ENCODE results near the gene TINAGL1. TPM values are rescaled to one million over a fixed set of nuclear protein-coding genes. Genes with fewer than 3 reads are reported as not detected.

The TINAGL1 gene, protein sequence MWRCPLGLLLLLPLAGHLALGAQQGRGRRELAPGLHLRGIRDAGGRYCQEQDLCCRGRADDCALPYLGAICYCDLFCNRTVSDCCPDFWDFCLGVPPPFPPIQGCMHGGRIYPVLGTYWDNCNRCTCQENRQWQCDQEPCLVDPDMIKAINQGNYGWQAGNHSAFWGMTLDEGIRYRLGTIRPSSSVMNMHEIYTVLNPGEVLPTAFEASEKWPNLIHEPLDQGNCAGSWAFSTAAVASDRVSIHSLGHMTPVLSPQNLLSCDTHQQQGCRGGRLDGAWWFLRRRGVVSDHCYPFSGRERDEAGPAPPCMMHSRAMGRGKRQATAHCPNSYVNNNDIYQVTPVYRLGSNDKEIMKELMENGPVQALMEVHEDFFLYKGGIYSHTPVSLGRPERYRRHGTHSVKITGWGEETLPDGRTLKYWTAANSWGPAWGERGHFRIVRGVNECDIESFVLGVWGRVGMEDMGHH
- not detected for total RNA-seq

DNA sequence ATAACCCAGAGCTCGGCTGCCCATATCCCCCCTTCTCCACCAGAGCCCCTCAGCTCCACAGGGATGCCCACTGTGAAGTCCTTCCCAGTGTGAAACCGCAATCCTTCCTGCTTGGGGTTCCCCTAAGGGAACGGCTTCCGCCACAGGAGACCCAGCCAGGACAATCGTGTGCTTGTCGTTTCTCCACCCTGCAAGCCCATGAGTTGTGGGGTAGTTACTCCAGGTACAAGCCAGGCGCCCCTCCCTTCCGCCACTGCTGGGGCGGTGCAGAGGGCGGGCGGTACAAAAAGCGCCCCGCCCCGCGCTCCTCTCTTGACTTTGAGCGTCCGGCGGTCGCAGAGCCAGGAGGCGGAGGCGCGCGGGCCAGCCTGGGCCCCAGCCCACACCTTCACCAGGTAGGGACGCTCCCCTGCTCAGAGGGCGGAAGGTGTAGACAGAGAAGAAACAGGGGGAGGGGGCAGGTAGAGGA, at the start of gene TINAGL1:
Gene TINAGL1, plus strand, starts transcription at position 315 of the 469 bp plus-strand sequence. CDS start 634 bp downstream, outside the sequence.
- Mint-ChIP-seq H3K27ac (no peak within 1 kb of the TSS), H3K9me3 (ENCODE audit: insufficient read depth) (no peaks in the 10 kb centered on the region), H3K36me3 (ENCODE audit: low read depth) (no peaks in the 10 kb centered on the region), H3K4me1 (ENCODE audit: low read depth) (no peaks in the 10 kb centered on the region), H3K27me3 (ENCODE audit: low read depth) (peaks cover 5% of the 10 kb centered on the region), H3K4me3 (no peak within 1 kb of the TSS)
- CTCF ChIA-PET: no interaction called here
- POLR2A ChIA-PET: no interaction called here
- DNase-seq (peak; percentile 27), ATAC-seq (no peak)

DNA sequence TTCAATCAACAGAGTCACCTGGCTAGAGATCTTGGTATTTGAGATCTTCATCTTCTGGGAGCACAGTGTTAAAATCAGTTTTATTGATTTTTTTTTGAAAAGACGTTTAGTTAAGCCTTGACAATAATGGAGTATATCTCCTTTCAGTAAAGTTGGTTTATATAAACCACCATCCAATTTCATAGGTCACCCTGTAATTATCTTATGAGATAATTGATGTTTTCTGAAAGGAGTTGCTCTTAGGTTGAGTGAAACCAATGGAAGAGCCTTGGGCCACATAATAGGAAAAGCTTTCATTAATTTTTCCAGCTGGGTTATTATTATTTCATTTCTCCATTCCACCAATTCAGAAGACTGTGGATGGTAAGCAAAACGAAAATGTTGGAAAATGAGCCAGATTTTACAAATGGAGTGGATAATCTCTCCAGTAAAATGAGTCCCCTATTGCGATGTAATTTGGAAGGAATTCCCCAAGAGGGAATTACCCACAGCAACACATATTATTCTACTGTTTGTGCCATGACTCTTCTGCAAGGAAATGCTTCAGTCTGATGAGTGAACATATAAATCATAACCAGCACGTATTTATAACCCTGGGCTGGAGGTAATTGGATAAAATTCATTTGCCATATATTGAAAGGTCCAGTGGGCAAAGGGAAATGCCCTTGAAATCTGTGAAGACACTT, 46.2 kb upstream of the TINAGL1 start:
- DNase-seq (no peak), ATAC-seq (no peak)
- Mint-ChIP-seq H3K9me3 (ENCODE audit: insufficient read depth) (no peaks in the 10 kb centered on the region), H3K27me3 (ENCODE audit: low read depth) (peaks cover 27% of the 10 kb centered on the region), H3K4me3 (no peak overlapping the region), H3K27ac (no peak overlapping the region), H3K36me3 (ENCODE audit: low read depth) (no peaks in the 10 kb centered on the region), H3K4me1 (ENCODE audit: low read depth) (peaks cover 1% of the 10 kb centered on the region)
- ChIA-PET POLR2A (no interaction called here), CTCF (no interaction called here)

DNA sequence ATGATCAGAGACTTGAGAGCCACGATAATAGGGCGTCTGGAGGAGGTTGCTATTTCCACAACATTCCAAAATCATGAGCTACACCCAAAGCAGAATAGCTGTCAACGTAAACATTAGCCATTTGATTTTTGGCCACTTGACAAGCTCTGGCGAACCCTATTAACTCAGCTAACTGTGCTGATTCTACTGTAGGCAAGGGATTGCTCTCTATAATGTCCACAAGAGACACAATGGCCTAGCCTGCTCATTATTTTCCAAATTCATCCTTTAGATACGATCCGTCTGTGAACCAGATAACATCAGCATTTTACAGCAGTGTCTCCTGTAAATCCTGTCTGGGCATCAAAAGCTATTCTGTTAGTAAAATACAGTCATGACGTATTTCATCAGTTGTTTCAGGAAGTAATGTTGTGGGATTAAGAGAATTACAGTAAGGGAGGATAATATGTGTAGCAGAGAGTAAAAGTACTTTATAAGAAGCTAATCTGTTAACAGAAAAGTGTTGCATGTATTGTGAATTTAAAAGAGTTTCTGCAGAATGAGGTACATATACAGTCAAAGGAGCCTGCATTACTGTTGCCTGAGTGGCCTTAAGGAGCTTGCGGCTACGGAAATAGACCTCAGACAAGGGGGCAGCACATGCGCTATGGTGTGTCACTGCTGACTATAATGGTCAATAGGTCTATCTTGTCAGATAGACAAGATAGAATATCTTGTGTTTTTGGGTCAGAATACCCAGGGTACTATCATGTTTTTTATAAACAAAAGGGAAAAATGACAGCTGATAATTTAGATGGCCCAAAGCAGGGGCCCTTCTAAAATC, 44.9 kb upstream of the TINAGL1 start:
- no peaks in the 10 kb centered on the region for H3K9me3 Mint-ChIP-seq (ENCODE audit: insufficient read depth)
- DNase-seq (no peak), ATAC-seq (no peak)
- no peak overlapping the region for H3K27ac Mint-ChIP-seq
- H3K27me3 Mint-ChIP-seq (ENCODE audit: low read depth): peaks cover 29% of the 10 kb centered on the region
- ChIA-PET POLR2A (interaction anchor here (0.6 kb wide), 1 partner anchor 19 kb away, joined by 4 read pairs; no protein-coding TSS in a partner anchor), CTCF (interaction anchor here (0.9 to 1.4 kb wide), 4 partner anchors 12 to 137 kb away, joined by 3 to 5 read pairs (median 4); no protein-coding TSS in a partner anchor)
- H3K36me3 Mint-ChIP-seq (ENCODE audit: low read depth): no peaks in the 10 kb centered on the region
- peaks cover 12% of the 10 kb centered on the region for H3K4me1 Mint-ChIP-seq (ENCODE audit: low read depth)
- H3K4me3 Mint-ChIP-seq: no peak overlapping the region

DNA sequence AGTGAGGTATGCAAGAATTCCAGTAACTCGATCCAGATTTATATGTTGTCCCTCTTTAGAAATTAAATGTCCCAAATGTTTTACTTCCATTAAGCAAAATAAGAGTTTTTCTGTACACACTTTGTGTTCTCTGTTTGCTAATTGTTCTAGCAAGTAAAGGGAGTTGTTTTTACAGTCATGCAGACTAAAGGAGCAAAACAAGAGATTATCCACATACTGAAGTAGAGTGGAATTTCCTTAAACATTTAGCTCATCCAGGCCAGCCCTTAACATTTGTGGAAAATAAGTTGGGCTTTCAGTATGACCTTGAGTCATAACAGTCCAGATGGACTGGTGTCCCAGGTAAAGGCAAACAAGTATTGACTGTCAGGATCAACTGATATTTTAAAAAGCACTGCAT, 44.1 kb upstream of the TINAGL1 start:
- no peaks in the 10 kb centered on the region for H3K36me3 Mint-ChIP-seq (ENCODE audit: low read depth)
- DNase-seq (no peak), ATAC-seq (no peak)
- H3K27ac Mint-ChIP-seq: no peak overlapping the region
- H3K27me3 Mint-ChIP-seq (ENCODE audit: low read depth): peaks cover 30% of the 10 kb centered on the region
- H3K4me3 Mint-ChIP-seq: no peak overlapping the region
- peaks cover 14% of the 10 kb centered on the region for H3K4me1 Mint-ChIP-seq (ENCODE audit: low read depth)
- no peaks in the 10 kb centered on the region for H3K9me3 Mint-ChIP-seq (ENCODE audit: insufficient read depth)
- POLR2A ChIA-PET: no interaction called here
- CTCF ChIA-PET: interaction anchor here (1.1 to 1.4 kb wide), 3 partner anchors 12 to 31 kb away, joined by 4 to 5 read pairs (median 4); no protein-coding TSS in a partner anchor

DNA sequence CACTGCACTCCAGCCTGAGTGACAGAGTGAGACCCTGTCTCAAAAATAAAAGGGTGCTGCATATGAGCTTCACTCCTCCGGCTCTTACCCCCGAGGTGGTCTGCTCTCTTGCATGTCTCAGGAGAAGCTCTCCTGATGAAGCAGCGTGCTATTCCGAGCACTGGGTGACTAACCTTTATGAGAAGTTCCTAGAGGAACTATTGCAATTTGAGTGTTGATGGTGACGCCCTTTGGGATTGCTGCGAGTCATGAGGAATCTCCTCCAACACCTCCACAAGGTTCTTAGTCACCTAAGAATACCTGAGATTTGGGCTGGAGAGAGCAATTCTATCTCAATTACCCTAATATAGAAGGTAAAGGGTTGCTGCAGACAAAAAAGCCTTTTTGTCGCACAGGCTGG, 40.8 kb upstream of the TINAGL1 start:
- ChIA-PET CTCF (interaction anchor here (1.0 to 3.9 kb wide), 6 partner anchors 13 to 354 kb away, joined by 3 to 23 read pairs (median 4); no protein-coding TSS in a partner anchor), POLR2A (no interaction called here)
- no peaks in the 10 kb centered on the region for H3K36me3 Mint-ChIP-seq (ENCODE audit: low read depth)
- no peak overlapping the region for H3K4me3 Mint-ChIP-seq
- DNase-seq (no peak), ATAC-seq (no peak)
- no peak overlapping the region for H3K27ac Mint-ChIP-seq
- H3K4me1 Mint-ChIP-seq (ENCODE audit: low read depth): peaks cover 14% of the 10 kb centered on the region
- H3K9me3 Mint-ChIP-seq (ENCODE audit: insufficient read depth): no peaks in the 10 kb centered on the region
- H3K27me3 Mint-ChIP-seq (ENCODE audit: low read depth): peaks cover 35% of the 10 kb centered on the region

DNA sequence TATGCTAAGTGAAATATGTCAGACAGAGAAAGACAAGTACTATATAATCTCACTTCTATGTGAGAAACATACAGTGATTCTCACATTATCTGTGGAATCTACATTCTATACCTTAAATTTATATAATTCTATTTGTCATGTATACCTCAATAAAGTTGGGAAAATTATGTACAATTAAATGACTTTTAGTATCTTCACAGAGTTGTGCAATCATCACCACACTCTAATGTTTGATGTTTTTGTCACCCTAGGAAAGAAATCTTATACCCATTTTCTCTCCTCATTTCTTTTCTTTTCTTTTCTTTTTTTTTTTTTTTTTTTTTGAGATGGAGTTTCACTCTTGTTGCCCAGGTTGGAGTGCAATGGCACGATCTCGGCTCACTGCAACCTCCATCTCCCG, 37.0 kb upstream of the TINAGL1 start:
- ChIA-PET CTCF (interaction anchor here (3.9 kb wide), 1 partner anchor 9 kb away, joined by 23 read pairs; no protein-coding TSS in a partner anchor), POLR2A (no interaction called here)
- Mint-ChIP-seq H3K9me3 (ENCODE audit: insufficient read depth) (no peaks in the 10 kb centered on the region), H3K27me3 (ENCODE audit: low read depth) (peaks cover 22% of the 10 kb centered on the region), H3K4me1 (ENCODE audit: low read depth) (peaks cover 14% of the 10 kb centered on the region), H3K27ac (no peak overlapping the region), H3K4me3 (no peak overlapping the region), H3K36me3 (ENCODE audit: low read depth) (no peaks in the 10 kb centered on the region)
- DNase-seq (no peak), ATAC-seq (no peak)

DNA sequence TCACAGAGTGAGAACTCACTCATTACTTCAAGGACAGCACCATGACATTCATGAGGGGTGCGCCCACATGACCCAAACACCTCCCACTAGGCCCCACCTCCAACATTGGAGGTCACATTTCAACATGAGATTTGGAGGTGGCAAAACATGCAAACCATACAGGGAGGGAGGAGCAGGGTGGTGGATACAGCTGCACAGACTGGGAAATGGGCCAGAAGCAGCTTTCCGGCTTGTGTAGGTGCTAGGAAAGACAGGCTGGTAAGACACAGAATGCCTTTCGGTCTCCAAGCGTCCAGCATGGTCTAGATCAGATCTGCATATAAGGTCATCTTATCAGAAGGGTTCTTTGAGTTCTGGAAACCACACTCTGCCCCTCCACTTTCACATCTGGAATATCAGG, 35.1 kb upstream of the TINAGL1 start:
- no peak overlapping the region for H3K4me3 Mint-ChIP-seq
- H3K27me3 Mint-ChIP-seq (ENCODE audit: low read depth): peaks cover 16% of the 10 kb centered on the region
- DNase-seq (no peak), ATAC-seq (no peak)
- ChIA-PET CTCF (interaction anchor here (1.5 kb wide), 1 partner anchor 147 kb away, joined by 6 read pairs; no protein-coding TSS in a partner anchor), POLR2A (interaction anchor here (0.6 kb wide), 1 partner anchor 1341 kb away, joined by 6 read pairs; no protein-coding TSS in a partner anchor)
- H3K9me3 Mint-ChIP-seq (ENCODE audit: insufficient read depth): no peaks in the 10 kb centered on the region
- H3K27ac Mint-ChIP-seq: no peak overlapping the region
- no peaks in the 10 kb centered on the region for H3K36me3 Mint-ChIP-seq (ENCODE audit: low read depth)
- H3K4me1 Mint-ChIP-seq (ENCODE audit: low read depth): peaks cover 4% of the 10 kb centered on the region

DNA sequence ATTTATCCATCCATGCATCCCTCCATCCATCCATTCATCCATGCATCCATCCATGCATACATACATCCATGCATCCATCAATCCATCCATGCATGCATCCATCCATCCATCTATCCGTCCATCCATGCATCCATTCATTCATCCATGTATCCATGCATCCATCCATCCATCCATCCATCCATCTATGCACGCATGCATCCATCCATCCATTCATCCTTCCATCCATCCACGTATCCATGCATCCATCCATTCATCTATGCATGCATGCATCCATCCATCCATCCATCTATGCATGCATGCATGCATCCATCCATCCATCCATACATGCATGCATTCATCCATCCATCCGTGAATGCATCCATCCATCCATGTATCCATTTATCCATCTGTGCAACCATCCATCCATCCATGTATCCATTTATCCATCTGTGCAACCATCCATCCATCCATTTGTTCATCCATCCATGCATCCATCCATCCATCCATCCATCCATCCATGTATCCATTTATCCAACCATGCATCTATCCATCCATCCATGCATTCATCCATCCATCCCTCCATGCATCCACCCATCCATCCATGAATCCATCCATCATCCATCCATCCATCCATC, 30.3 kb upstream of the TINAGL1 start:
- Mint-ChIP-seq H3K27me3 (ENCODE audit: low read depth) (peaks cover 2% of the 10 kb centered on the region), H3K36me3 (ENCODE audit: low read depth) (no peaks in the 10 kb centered on the region), H3K4me1 (ENCODE audit: low read depth) (peaks cover 11% of the 10 kb centered on the region), H3K9me3 (ENCODE audit: insufficient read depth) (no peaks in the 10 kb centered on the region), H3K27ac (no peak overlapping the region), H3K4me3 (no peak overlapping the region)
- POLR2A ChIA-PET: no interaction called here
- DNase-seq: no peak
- CTCF ChIA-PET: no interaction called here
- no peak for ATAC-seq

DNA sequence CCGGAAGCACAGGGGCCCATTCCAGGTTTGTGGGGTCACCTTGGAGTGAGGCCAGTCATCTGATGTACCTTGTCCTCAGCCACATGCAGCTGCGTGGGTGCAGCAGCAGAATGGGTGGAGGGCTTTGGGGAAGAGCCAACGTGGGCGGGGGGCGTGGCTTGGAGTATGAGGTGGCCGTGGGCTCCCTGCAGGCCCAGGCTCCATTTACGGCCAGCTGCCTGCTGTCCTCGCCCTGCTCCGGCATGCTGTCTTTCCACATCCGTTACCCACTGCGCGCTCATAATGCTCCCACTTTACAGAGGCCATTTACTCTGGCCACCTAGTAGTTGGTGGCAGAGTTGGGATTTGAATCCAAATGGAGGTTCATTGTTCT, 27.8 kb upstream of the TINAGL1 start:
- peak; percentile 22 for ATAC-seq

DNA sequence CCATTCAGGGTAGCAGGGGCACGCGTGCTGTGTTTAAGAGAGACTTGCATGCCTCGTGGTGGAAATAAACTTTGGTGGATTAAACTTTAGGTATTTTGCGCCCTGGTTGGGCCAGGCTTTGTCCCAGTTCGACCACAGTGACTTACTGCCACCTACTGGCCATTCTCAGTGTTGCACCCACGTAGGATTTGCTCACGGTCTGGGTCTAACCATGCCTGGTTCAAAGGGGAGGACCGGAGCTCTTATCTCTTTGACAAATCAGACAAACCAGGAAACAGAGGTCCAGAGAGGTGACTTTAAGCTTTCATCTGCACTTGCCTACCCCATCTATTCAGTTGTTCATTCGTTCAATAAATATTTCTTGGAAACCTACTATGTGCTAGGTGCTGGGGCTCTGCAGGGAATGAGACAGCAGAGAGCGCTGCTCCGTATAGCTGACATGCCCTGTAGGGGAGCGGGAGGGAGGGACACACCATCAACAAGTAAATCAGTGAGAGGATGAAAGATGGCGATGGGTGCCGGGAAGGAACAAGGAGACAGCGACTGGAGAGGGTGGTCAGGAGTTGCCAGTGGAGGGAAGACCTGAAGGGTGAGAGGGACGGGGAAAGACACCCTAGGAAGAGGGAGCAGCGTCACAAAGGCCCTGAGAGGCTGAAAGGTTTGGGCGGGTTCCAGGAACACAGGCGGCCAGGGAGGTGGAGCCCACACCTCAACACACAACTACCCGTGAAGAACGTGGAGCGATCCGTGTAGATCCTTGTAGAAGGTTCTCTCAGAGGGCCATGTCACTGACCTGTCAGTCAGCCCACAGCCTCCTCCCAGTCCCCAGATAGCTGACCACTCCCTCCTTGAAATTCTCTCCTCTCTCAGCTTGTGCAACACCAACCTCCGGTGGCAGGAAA, 27.2 kb upstream of the TINAGL1 start:
- POLR2A ChIA-PET: no interaction called here
- H3K27ac Mint-ChIP-seq: no peak overlapping the region
- H3K4me3 Mint-ChIP-seq: peak overlapping the region; percentile 63
- H3K36me3 Mint-ChIP-seq (ENCODE audit: low read depth): no peaks in the 10 kb centered on the region
- peaks cover 7% of the 10 kb centered on the region for H3K27me3 Mint-ChIP-seq (ENCODE audit: low read depth)
- DNase-seq (peak; percentile 93), ATAC-seq (peak; percentile 95)
- CTCF ChIA-PET: interaction anchor here (0.6 to 3.4 kb wide), 53 partner anchors 9 to 831 kb away, joined by 3 to 62 read pairs (median 4); partner anchors contain the start of gene PEF1
- peaks cover 11% of the 10 kb centered on the region for H3K4me1 Mint-ChIP-seq (ENCODE audit: low read depth)
- no peaks in the 10 kb centered on the region for H3K9me3 Mint-ChIP-seq (ENCODE audit: insufficient read depth)

More for the DNA sequence above, 27.8 kb upstream of the TINAGL1 start:
- H3K4me3 Mint-ChIP-seq: no peak overlapping the region
- H3K9me3 Mint-ChIP-seq (ENCODE audit: insufficient read depth): no peaks in the 10 kb centered on the region
- peaks cover 4% of the 10 kb centered on the region for H3K27me3 Mint-ChIP-seq (ENCODE audit: low read depth)
- DNase-seq: no peak
- H3K36me3 Mint-ChIP-seq (ENCODE audit: low read depth): no peaks in the 10 kb centered on the region
- ChIA-PET POLR2A (no interaction called here), CTCF (interaction anchor here (0.9 to 3.4 kb wide), 37 partner anchors 11 to 830 kb away, joined by 3 to 62 read pairs (median 4); partner anchors contain the start of gene PEF1)
- H3K27ac Mint-ChIP-seq: no peak overlapping the region
- H3K4me1 Mint-ChIP-seq (ENCODE audit: low read depth): peaks cover 11% of the 10 kb centered on the region
